Colonic mucosa (tissue), 4 donors: Measurements from ENCODE around the gene EGFL7. TPM values are rescaled to one million over a fixed set of nuclear protein-coding genes. Genes with fewer than 3 reads are reported as not detected.

Experiments used
- DNase-seq: peaks from one replicate; pipeline ENCODE4 v3.0.0-alpha.2; 2020
- H3K27ac ChIP-seq: fragments of 200-600 bp; one replicate; pipeline ENCODE4 v1.8.0; 2021
- H3K27me3 ChIP-seq: fragments of 200-600 bp; one replicate; pipeline ENCODE4 v1.8.0; 2021
- H3K36me3 ChIP-seq: fragments of 200-600 bp; one replicate; pipeline ENCODE4 v1.8.0; 2021
- H3K4me1 ChIP-seq: fragments of 200-600 bp; one replicate; pipeline ENCODE4 v1.8.0; 2021; ENCODE audit warnings: mild to moderate bottlenecking
- H3K4me3 ChIP-seq: fragments of 200-600 bp; one replicate; pipeline ENCODE4 v1.8.0; 2021
- H3K9ac ChIP-seq, 2 donors: one replicate each; pipeline ENCODE4 v1.7.0; 2013; ENCODE audit warnings: control low read depth in 2 of 2, low read depth in 2 of 2, low read length in 2 of 2
- H3K9me3 ChIP-seq: fragments of 200-600 bp; one replicate; pipeline ENCODE4 v1.8.0; 2021
- CTCF ChIP-seq: fragments of 200-600 bp; IDR thresholded peaks from one replicate; pipeline ENCODE4 v1.8.0; 2022; ENCODE audit warnings: antibody characterized with exemption, mild to moderate bottlenecking
- intact Hi-C: fragments of 100-400 bp; cut with DNase I; formaldehyde crosslinking; loops from one replicate; pipeline ENCODE4 v1.14.1; 2022
- total RNA-seq, 2 donors: library from RNA; stranded (reverse); fragmentation: NEBNext Ultra II Directional in 1 of 2; extraction: Animal tissue kit (Norgen Biotek cat#: 25700) in 1 of 2; gene quantifications; one replicate each; pipeline ENCODE4 v1.2.1, GENCODE V29; 2021
- donor health status: healthy.
- donor health status: DM: no; HTN: no; CAD: no.
- donor health status: DM: no; HTN: no; CAD: no.

The EGFL7 gene
- total RNA-seq, 2 donors from 2014 or later, result 17.3 to 28.4 TPM

- Histone ChIP-seq H3K9me3 (no peaks in the 10 kb centered on the region), H3K4me1 (peaks cover 12% of the 10 kb centered on the region), H3K4me3 (peak overlapping the region; percentile 1), H3K36me3 (no peaks in the 10 kb centered on the region), H3K27me3 (peaks cover 32% of the 10 kb centered on the region), H3K9ac (peak overlapping the region in 1 of 2 donors; percentile 3), H3K27ac (peak overlapping the region; percentile 23)
- peak; percentile 88 for TF ChIP-seq CTCF
- peak; percentile 50 for DNase-seq
- intact Hi-C loops, result no loop called here
These were observed 17.9 kb upstream of the EGFL7 start for GRCh38 chr9:136644593-136645351.

- no peaks in the 10 kb centered on the region for H3K9me3 ChIP-seq
- H3K4me3 ChIP-seq, result no peak overlapping the region
- peak overlapping the region; percentile 23 for H3K27ac ChIP-seq
- peaks cover 28% of the 10 kb centered on the region for H3K27me3 ChIP-seq
- DNase-seq, result no peak
- H3K4me1 ChIP-seq, result peaks cover 12% of the 10 kb centered on the region
- no peaks in the 10 kb centered on the region for H3K36me3 ChIP-seq
- TF ChIP-seq CTCF, result no peak
- H3K9ac ChIP-seq, result peak overlapping the region; percentile 3 to 19
- intact Hi-C loops, result no loop called here
These were observed 17.3 kb upstream of the EGFL7 start for GRCh38 chr9:136645352-136645902.

GRCh38 chr9:136645903-136646754 is 16.6 kb upstream of the EGFL7 start:
- no peak for DNase-seq
- Histone ChIP-seq H3K27ac (no peak overlapping the region), H3K4me1 (peaks cover 12% of the 10 kb centered on the region), H3K27me3 (peaks cover 24% of the 10 kb centered on the region), H3K9me3 (no peaks in the 10 kb centered on the region), H3K9ac (peak overlapping the region; percentile 19 to 40), H3K4me3 (no peak overlapping the region), H3K36me3 (no peaks in the 10 kb centered on the region)
- intact Hi-C loops, result no loop called here
- TF ChIP-seq CTCF, result no peak

GRCh38 chr9:136646827-136647711 is 15.6 kb upstream of the EGFL7 start:
- H3K4me1 ChIP-seq, result peaks cover 12% of the 10 kb centered on the region
- DNase-seq, result no peak
- peaks cover 24% of the 10 kb centered on the region for H3K27me3 ChIP-seq
- no peak for TF ChIP-seq CTCF
- no peaks in the 10 kb centered on the region for H3K9me3 ChIP-seq
- intact Hi-C loops, result no loop called here
- no peaks in the 10 kb centered on the region for H3K36me3 ChIP-seq
- H3K4me3 ChIP-seq, result no peak overlapping the region
- H3K9ac ChIP-seq, result peak overlapping the region in 1 of 2 donors; percentile 40
- no peak overlapping the region for H3K27ac ChIP-seq

DNA sequence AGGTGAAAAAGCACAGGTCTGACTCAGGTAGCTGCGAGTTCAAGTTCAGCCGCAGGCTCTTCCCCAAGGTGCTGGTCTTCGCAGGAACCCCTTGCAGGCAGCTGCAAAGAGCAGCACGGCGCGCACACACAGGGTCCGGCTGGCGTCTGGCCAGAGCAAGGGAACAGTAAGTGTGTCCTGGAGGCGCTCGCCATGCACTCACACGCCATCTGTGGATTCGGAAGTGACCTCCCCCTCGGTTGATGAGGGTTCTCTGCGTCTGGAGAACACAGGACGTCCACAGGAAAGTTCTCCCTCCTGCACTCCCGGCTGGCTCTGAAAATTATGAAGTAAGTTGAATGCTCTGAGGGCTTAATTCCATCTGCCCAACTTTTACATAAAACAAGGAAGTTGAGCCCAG is 14.0 kb upstream of the EGFL7 start:
- TF ChIP-seq CTCF, result no peak
- no peak for DNase-seq
- H3K9ac ChIP-seq, result no peak overlapping the region
- intact Hi-C loops, result no loop called here
- peaks cover 19% of the 10 kb centered on the region for H3K27me3 ChIP-seq
- no peaks in the 10 kb centered on the region for H3K9me3 ChIP-seq
- peaks cover 12% of the 10 kb centered on the region for H3K4me1 ChIP-seq
- no peak overlapping the region for H3K27ac ChIP-seq
- no peaks in the 10 kb centered on the region for H3K36me3 ChIP-seq
- H3K4me3 ChIP-seq, result no peak overlapping the region
